Activated gamma-delta T cell treated with Interleukin-2 at 50 U/mL for 16 hours (primary cell): ENCODE results near the gene AMT.
A peak's percentile ranks its signal among the peaks of the same experiment; 100 is the strongest.

Experiments
- DNase-seq: peaks from one replicate; pipeline ENCODE4 v3.0.0-alpha.2; 2020

The AMT gene, protein sequence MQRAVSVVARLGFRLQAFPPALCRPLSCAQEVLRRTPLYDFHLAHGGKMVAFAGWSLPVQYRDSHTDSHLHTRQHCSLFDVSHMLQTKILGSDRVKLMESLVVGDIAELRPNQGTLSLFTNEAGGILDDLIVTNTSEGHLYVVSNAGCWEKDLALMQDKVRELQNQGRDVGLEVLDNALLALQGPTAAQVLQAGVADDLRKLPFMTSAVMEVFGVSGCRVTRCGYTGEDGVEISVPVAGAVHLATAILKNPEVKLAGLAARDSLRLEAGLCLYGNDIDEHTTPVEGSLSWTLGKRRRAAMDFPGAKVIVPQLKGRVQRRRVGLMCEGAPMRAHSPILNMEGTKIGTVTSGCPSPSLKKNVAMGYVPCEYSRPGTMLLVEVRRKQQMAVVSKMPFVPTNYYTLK

DNA sequence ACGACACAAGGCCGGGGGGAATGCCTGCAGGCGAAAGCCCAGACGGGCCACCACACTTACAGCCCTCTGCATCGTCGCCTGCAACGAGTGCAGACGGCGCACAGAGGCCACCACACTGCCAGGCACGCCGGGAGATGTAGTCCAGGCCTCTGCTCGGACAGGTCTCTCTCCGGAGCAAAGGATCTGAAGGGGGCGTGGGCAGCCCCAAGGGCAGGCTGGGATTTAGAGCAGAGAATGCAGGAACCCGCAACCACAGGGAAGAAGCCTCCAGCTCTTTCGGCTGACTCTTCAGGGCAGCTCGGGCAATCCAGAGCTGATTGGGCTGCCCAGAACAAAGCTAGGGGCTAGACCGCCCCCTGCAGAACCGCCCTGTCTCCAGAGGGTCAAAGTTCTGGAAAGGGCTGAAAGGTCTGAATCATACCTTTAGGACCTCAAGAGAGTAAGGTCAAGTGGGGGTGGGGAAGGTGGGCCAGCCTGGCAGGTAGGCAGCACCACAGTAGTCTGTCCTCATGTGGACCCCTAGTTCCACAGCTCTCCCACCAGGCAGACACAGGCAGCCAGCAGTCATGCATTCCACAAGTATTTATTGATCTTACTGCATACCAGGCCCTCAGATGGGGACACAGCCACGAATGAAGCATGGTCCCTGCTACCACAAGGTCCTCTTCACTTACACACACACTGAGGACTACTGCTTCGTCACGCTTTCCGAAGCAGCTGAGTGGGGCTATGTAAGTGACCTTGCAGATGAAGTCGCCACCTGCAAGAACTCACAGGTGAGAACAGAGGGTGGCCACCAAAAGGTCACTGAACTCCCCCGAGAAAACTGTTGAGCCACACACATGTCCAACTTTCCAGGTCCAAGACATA lies at the start of gene AMT:
Gene AMT (minus strand): TSS at position 95 of the 870 bp plus-strand sequence. CDS start 23 bp downstream, at position 72.
- no peak for DNase-seq

- no peak for DNase-seq
These were observed 48.6 kb upstream of the AMT start for GRCh38 chr3:49470714-49471420.

DNA sequence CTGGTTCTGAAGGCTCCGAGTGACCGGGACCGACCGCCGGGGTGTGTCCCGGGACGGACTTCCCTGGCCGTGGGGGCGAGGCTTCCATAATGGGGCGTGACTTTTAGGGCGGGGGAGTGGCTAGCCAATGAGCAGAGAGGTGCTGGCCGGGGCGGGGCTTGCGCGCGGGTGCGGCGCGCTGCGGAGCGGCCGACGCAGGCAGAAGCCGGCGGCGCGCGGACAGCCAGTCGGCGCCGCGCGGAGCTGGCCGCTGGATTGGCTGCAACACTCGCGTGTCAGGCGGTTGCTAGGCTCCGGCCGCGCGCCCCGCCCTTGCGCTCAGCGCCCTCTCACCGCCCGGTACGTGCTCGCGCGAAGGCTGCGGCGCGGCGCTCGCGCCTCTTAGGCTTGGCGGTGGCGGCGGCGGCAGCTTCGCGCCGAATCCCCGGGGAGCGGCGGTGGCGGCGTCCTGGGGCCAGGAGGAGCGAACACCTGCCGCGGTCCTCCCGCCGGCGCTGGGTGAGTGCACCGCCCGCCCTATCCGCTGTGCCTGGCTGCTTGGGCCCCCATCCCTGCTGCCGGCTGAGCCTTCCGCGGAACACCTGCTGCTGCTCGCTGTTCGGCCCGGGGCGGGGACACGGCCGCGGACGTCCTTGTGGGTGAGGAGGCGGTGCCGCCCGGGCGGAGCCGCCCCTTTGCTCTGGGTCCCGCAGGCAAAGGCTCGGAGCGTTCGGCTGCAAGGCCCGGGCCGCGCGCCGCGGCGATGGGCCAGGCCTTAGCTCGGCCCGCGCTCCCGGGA lies 47.9 kb upstream of the AMT start, which contains the start of gene DAG1:
Gene DAG1 (plus strand): TSS at position 332 of the 778 bp plus-strand sequence. CDS start 40,268 bp downstream, outside the sequence.
- peak; percentile 93 for DNase-seq

- DNase-seq: no peak
These were observed 47.0 kb upstream of the AMT start for GRCh38 chr3:49469037-49469935.

GRCh38 chr3:49466085-49466484 lies 43.8 kb upstream of the AMT start:
- DNase-seq: no peak

GRCh38 chr3:49465270-49466034 lies 43.2 kb upstream of the AMT start:
- DNase-seq: no peak

DNA sequence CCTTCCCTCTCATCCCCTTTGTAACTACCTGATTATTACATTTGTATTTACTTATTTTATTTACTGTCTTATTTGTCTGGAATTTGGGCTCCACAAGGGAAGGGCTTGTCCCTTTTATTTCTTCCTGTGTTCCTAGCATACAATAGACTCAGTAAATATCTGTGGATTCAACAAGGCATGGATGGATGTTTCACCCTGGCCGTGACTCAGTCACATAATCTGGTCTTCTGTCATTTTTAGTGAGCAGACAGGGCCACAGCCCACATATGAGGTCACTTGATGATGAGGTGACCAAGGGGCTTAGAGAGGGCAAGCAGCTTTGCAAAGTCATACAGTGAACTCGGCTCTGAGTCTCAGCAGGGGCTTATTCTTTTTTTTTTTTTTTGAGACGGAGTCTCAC lies 39.9 kb upstream of the AMT start:
- DNase-seq: no peak

- DNase-seq: no peak
These were observed 39.3 kb upstream of the AMT start for GRCh38 chr3:49461443-49462171.

DNA sequence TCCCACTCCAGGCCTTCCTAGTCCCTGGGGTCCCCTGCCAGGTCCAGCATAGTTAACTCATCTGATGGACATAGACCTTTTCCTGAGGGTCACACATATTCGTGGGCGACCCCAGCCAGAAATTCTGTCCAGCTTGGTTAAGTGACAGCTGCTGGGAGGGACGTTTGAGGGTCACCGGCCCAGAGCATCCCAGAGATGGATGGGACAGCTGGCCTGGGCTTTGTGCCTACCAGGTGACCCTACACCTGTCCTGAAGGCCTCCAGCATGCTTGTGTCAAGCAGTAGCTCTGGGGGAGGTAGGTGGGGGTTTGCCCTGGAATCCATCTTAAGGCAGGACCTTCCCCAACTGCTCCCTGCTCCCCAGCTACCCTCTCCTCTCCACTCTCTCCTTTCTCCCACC lies 38.7 kb upstream of the AMT start:
- no peak for DNase-seq

DNA sequence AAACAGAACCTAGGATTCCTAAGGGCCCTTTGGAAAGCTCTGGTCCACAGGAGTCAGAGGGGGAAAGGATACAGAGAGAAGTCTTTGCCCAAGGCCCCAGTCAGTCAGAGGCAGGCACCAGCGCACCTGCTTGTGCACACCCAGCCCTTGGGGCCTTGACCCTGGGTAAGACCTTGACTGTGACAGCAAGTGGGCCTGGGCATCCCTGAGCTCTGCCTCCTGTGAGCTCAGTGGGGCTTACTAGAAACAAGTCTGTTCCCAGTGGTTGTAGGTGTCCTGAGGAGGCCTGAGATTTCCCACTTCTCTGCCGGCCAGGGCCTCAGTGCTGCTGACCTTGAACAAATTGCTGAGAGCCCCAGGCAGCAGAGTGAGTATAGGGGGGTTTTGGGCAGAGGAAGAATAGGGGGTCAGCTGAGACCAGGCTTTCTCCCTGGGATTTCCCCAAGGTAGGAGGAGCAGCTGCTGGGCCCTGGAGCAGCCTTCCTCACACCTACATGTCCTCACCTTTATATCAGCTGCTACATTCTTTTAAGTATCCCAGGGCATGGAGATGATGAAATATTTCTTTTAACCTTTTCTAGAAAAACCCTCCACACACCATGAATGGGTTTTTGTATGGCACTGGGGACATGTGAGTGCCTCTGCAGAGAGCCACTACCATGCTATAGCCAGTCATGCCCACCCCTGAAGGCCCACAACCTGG lies 38.1 kb upstream of the AMT start:
- DNase-seq: no peak

DNA sequence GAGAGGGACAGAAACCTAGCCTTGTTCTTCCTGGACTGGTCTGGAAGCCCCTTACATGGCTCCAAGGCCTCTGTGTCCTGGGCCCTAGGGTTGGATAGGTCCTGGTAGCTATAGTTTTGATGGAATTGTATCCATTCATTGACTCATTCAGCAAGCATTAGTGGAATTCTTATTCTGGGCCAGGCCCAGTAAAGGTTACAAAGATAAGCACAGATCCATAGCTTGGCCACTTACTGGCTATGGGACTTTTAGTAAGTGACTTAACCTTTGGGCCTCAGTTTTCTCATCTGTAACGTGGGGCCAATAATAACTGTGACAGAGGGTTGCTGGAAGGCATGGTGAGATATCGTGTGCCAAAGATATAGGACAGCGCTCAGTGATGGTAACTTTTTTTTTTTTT lies 34.2 kb upstream of the AMT start:
- no peak for DNase-seq

- DNase-seq: no peak
These were observed 32.8 kb upstream of the AMT start for GRCh38 chr3:49454898-49455681.

DNA sequence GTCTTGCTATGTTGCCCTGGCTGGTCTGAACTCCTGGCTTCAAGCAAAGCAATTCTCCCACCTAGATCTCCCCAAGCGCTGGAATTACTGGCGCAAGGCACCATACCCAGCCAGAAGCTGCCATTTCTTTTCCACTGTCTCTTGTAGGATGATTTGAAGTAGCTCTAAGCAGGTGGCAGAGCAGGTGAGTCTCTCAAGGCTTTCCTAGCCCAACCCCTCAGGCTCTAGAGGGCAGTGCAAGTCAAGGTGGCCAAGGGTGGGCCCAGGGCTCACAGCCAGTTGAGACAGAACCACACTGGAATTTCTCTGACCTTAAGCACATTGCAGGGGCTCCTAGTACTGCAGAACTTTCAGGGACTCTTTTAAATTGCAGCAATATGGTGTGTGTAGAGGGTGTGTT lies 32.2 kb upstream of the AMT start:
- DNase-seq: no peak

GRCh38 chr3:49453621-49454020 lies 31.3 kb upstream of the AMT start:
- no peak for DNase-seq

GRCh38 chr3:49445391-49445790 lies 23.1 kb upstream of the AMT start:
- DNase-seq: no peak

GRCh38 chr3:49434731-49435130 lies 12.5 kb upstream of the AMT start:
- DNase-seq: no peak

DNA sequence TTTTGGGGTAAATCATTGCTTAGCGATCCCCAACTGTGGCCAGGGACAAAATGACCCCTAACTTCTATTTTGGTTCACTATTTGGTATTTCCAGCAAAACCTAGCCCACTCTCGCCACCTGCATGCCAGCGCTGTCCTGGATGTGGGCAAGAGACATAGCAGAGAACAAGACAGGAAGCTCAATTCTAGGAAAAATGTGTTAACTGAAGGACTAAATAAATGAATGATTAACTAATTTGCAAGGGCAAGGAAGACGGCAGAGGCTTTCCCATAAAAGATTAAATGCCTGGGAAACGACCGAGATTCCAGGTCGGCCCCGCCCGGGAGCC lies 6.4 kb upstream of the AMT start:
- no peak for DNase-seq

- DNase-seq: no peak
These were observed 5.3 kb upstream of the AMT start for GRCh38 chr3:49427586-49427985.
